D721Med (cell line): Measurements from ENCODE around the gene N4BP2L2.

Experiments
- DNase-seq: peaks from one replicate; pipeline ENCODE4 v3.0.0; 2011; ENCODE audit warnings: low spot score; ENCODE audit not compliant: insufficient read length
- FAIRE-seq: peaks from 2 replicates; lab custom pipeline; 2011; peaks lifted over from hg19 to GRCh38; lab: Jason Lieb, UNC
- CTCF ChIP-seq: IDR thresholded peaks from 2 replicates; pipeline ENCODE4 v1.5.1; 2012; ENCODE audit warnings: mild to moderate bottlenecking, control low read depth; ENCODE audit not compliant: insufficient read depth; ENCODE audit errors: missing control alignments

Gene N4BP2L2

GRCh38 chr13:32426990-32427851 lies 111.4 kb downstream of the N4BP2L2 start:
- FAIRE-seq (no peak), DNase-seq (no peak)
- TF ChIP-seq CTCF = no peak

- TF ChIP-seq CTCF = no peak
- DNase-seq (no peak), FAIRE-seq (no peak)
Measured at GRCh38 chr13:32426191-32426989, 112.2 kb downstream of the N4BP2L2 start.

GRCh38 chr13:32425158-32425557 lies 113.4 kb downstream of the N4BP2L2 start:
- DNase-seq (no peak), FAIRE-seq (no peak)
- no peak for TF ChIP-seq CTCF

- no peak for DNase-seq
- no peak for TF ChIP-seq CTCF
- FAIRE-seq = no peak
Measured at GRCh38 chr13:32423592-32423991, 115.0 kb downstream of the N4BP2L2 start.

- no peak for DNase-seq
- FAIRE-seq = no peak
- TF ChIP-seq CTCF = no peak
Measured at GRCh38 chr13:32419862-32420261, 118.7 kb downstream of the N4BP2L2 start.

- TF ChIP-seq CTCF = no peak
- DNase-seq (no peak), FAIRE-seq (no peak)
Measured at GRCh38 chr13:32417995-32418394, 120.6 kb downstream of the N4BP2L2 start.
